ENCODE data around the gene NSUN3.

GRCh38 chr3:94162700-94163099 lies 99.8 kb downstream of the NSUN3 start:
- no peak for TF ChIP-seq CTCF (IDR thresholded peaks at IDR 0.05; ENCODE audit: insufficient read depth, low read length, poor library complexity, severe bottlenecking)
- TF ChIP-seq EZH2phosphoT487 (conservative IDR thresholded peaks at IDR 0.05; ENCODE audit: low read length) = no peak
